Measurements from ENCODE around the gene UCN3.
A peak's percentile ranks its signal among the peaks of the same experiment; 100 is the strongest.

The UCN3 gene

GRCh38 chr10:5343561-5343960 is 21.2 kb upstream of the UCN3 start:
- no peaks in the 10 kb centered on the region for H3K9me3 ChIP-seq (ENCODE audit: severe bottlenecking)
- no peaks in the 10 kb centered on the region for H3K36me3 ChIP-seq (ENCODE audit: low read depth)
- no peaks in the 10 kb centered on the region for H3K4me1 ChIP-seq (ENCODE audit: insufficient read depth, poor library complexity, severe bottlenecking)
- ATAC-seq (ENCODE audit: low read depth): no peak
- H3K27ac ChIP-seq (ENCODE audit: poor library complexity, severe bottlenecking): no peak overlapping the region
- TF ChIP-seq, protein P1, sequence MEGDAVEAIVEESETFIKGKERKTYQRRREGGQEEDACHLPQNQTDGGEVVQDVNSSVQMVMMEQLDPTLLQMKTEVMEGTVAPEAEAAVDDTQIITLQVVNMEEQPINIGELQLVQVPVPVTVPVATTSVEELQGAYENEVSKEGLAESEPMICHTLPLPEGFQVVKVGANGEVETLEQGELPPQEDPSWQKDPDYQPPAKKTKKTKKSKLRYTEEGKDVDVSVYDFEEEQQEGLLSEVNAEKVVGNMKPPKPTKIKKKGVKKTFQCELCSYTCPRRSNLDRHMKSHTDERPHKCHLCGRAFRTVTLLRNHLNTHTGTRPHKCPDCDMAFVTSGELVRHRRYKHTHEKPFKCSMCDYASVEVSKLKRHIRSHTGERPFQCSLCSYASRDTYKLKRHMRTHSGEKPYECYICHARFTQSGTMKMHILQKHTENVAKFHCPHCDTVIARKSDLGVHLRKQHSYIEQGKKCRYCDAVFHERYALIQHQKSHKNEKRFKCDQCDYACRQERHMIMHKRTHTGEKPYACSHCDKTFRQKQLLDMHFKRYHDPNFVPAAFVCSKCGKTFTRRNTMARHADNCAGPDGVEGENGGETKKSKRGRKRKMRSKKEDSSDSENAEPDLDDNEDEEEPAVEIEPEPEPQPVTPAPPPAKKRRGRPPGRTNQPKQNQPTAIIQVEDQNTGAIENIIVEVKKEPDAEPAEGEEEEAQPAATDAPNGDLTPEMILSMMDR (IDR thresholded peaks at IDR 0.05; ENCODE audit: poor library complexity, severe bottlenecking): peak; percentile 22
- H3K27me3 ChIP-seq (ENCODE audit: insufficient read depth, poor library complexity, severe bottlenecking): no peaks in the 10 kb centered on the region
- no peak for DNase-seq (ENCODE audit: low spot score)
- H3K4me3 ChIP-seq (ENCODE audit: severe bottlenecking): no peak overlapping the region

DNA sequence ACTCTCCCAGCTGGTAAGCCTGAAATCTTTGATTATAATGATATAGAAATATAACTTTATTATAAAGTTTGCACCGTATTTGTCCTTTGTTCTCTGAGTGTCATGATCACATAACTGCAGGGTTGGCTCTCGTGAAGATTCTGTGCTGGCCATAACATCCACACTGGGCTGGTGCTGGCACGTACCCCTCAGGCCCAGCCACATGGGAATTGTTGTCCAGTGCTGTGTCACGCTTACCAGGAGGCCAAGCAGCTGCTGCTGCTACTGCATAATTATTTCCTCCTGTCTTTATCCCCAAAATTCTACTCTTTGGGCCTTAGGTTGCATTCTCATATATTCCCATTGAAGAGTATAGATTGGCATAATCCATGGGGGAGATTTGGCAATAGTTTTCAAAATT is 20.8 kb upstream of the UCN3 start:
- ATAC-seq (ENCODE audit: low read depth): no peak
- Histone ChIP-seq H3K36me3 (ENCODE audit: low read depth) (no peaks in the 10 kb centered on the region), H3K4me1 (ENCODE audit: insufficient read depth, poor library complexity, severe bottlenecking) (no peaks in the 10 kb centered on the region), H3K4me3 (ENCODE audit: severe bottlenecking) (no peak overlapping the region), H3K9me3 (ENCODE audit: severe bottlenecking) (no peaks in the 10 kb centered on the region), H3K27me3 (ENCODE audit: insufficient read depth, poor library complexity, severe bottlenecking) (no peaks in the 10 kb centered on the region), H3K27ac (ENCODE audit: poor library complexity, severe bottlenecking) (no peak overlapping the region)
- no peak for DNase-seq (ENCODE audit: low spot score)
- TF ChIP-seq, protein P1 (IDR thresholded peaks at IDR 0.05; ENCODE audit: poor library complexity, severe bottlenecking): no peak

GRCh38 chr10:5344746-5345145 is 20.0 kb upstream of the UCN3 start:
- TF ChIP-seq, protein P1 (IDR thresholded peaks at IDR 0.05; ENCODE audit: poor library complexity, severe bottlenecking): no peak
- H3K36me3 ChIP-seq (ENCODE audit: low read depth): no peaks in the 10 kb centered on the region
- no peaks in the 10 kb centered on the region for H3K27me3 ChIP-seq (ENCODE audit: insufficient read depth, poor library complexity, severe bottlenecking)
- H3K27ac ChIP-seq (ENCODE audit: poor library complexity, severe bottlenecking): no peak overlapping the region
- H3K4me3 ChIP-seq (ENCODE audit: severe bottlenecking): no peak overlapping the region
- DNase-seq (ENCODE audit: low spot score): no peak
- no peak for ATAC-seq (ENCODE audit: low read depth)
- H3K4me1 ChIP-seq (ENCODE audit: insufficient read depth, poor library complexity, severe bottlenecking): no peaks in the 10 kb centered on the region
- no peaks in the 10 kb centered on the region for H3K9me3 ChIP-seq (ENCODE audit: severe bottlenecking)

DNA sequence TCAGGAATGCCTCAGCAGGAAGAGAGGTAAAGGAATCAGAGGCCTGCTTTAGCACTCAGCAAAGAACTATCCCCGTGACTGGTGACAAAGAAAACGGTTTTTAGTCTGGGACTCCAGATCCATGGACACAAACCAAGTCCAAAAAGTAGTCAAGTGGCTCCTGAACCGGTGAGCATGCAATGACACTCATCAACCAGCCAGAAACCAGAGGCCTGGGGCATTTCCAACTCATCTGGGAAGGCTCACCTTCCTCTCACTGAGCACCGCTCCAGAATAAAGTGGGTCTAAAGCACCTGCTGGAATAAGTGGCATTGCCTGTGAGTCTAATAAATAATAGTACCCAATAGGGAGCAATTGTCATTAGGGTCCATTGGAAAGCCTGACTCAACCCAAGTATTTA is 17.9 kb upstream of the UCN3 start:
- TF ChIP-seq, protein P1 (IDR thresholded peaks at IDR 0.05; ENCODE audit: poor library complexity, severe bottlenecking): no peak
- ATAC-seq (ENCODE audit: low read depth) (no peak), DNase-seq (ENCODE audit: low spot score) (no peak)
- Histone ChIP-seq H3K9me3 (ENCODE audit: severe bottlenecking) (no peaks in the 10 kb centered on the region), H3K27me3 (ENCODE audit: insufficient read depth, poor library complexity, severe bottlenecking) (no peaks in the 10 kb centered on the region), H3K4me3 (ENCODE audit: severe bottlenecking) (no peak overlapping the region), H3K4me1 (ENCODE audit: insufficient read depth, poor library complexity, severe bottlenecking) (no peaks in the 10 kb centered on the region), H3K36me3 (ENCODE audit: low read depth) (no peaks in the 10 kb centered on the region), H3K27ac (ENCODE audit: poor library complexity, severe bottlenecking) (no peak overlapping the region)

DNA sequence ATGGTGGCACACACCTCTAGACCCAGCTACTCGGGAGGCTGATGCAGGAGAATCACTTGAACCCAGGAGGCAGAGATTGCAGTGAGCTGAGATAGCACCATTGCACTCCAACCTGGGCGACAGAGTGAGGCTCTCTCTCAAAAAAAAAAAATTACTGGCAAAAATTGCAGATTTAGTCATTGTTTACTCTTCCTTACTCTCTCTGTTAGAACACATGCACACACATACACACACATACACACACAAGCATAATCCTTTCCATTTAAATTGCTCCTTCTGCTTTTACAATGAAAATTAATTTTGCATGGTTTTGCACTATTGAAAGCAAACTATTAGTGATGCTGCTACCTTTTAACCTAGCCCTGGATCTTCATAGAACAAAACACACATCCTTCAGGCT is 15.4 kb upstream of the UCN3 start:
- no peaks in the 10 kb centered on the region for H3K27me3 ChIP-seq (ENCODE audit: insufficient read depth, poor library complexity, severe bottlenecking)
- DNase-seq (ENCODE audit: low spot score) (no peak), ATAC-seq (ENCODE audit: low read depth) (no peak)
- H3K9me3 ChIP-seq (ENCODE audit: severe bottlenecking): no peaks in the 10 kb centered on the region
- H3K36me3 ChIP-seq (ENCODE audit: low read depth): no peaks in the 10 kb centered on the region
- TF ChIP-seq, protein P1 (IDR thresholded peaks at IDR 0.05; ENCODE audit: poor library complexity, severe bottlenecking): no peak
- no peak overlapping the region for H3K4me3 ChIP-seq (ENCODE audit: severe bottlenecking)
- no peaks in the 10 kb centered on the region for H3K4me1 ChIP-seq (ENCODE audit: insufficient read depth, poor library complexity, severe bottlenecking)
- no peak overlapping the region for H3K27ac ChIP-seq (ENCODE audit: poor library complexity, severe bottlenecking)

All from RWPE2 (cell line).